ENCODE results near the gene KRTAP5-3. TPM values are rescaled to one million over a fixed set of nuclear protein-coding genes. Genes with fewer than 3 reads are reported as not detected.

The KRTAP5-3 gene
- total and polyA plus RNA-seq, 2 donors (not counting 1 experiment from before 2014, with no cell fraction given): not detected

DNA sequence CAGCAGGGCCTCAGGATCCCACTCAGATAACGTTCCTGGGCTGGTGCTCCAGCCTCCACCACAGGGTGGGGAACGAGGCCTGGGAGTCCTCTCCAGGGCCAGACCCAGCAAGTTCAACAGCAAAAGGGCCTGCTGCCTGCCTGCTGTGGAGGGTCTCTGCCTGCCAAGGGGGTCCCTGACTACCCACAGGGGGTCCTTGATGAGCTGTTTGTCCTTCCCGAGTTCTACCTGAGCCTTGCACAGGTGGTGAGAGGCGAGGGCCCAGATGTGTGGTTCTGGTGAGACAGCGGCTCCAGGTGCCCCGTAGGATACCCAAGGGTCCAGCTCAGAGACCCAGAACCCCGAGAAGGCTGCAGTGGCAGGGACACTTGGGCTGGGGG, 40.6 kb downstream of the KRTAP5-3 start:
- ChIA-PET POLR2A (no interaction called here), CTCF (interaction anchor here (1.1 to 4.5 kb wide), 2 partner anchors 7 to 12 kb away, joined by 3 to 28 read pairs; no protein-coding TSS in a partner anchor)
- H3K27ac Mint-ChIP-seq: no peak overlapping the region

DNA sequence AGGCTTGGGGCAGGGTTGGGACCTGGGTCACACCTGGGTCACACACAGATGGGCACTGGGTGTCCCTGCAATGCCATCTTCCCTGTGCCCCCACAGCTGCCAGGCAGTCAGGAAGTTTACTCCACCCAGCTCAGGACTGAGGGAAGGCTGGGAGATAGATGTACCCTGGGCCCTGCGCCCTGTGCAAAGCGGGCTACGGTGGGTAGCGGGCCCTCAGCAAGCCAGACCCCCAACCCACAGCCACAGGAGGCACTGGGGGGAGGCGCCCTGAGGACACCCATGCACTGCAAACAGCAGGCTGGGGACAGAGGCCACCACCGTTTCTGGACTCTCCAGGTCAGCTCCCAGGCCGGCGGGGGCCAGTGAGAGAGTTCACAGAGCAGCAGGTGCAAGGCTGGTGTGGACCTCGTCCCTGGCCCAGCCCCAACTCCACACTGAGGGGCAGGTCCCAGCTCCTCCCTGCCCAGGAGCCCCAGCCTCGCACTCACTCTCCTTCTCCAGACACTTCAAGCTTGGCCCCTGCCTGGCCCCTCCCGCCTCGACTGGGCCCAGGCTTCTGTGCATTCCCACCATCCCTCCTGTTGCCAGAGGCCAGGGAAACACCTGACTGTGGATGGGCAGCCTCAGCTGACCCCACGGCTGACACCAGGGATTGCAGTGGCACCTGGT, 41.1 kb downstream of the KRTAP5-3 start:
- H3K9me3 Mint-ChIP-seq (ENCODE audit: insufficient read depth): no peaks in the 10 kb centered on the region
- Histone ChIP-seq H3K9ac (ENCODE audit: low read length) (no peak overlapping the region), H3K9me3 (ENCODE audit: control extremely low read depth in 1 of 3, control insufficient read depth in 2 of 3, insufficient read depth in 1 of 3, low read length in 2 of 3) (peaks cover 0 to 11% (median 0%) of the 10 kb centered on the region in 3 donors), H3K4me3 (ENCODE audit: control extremely low read depth in 1 of 5, extremely low read depth in 1 of 5, insufficient read depth in 1 of 5, low read depth in 2 of 5, low read length in 4 of 5) (no peak overlapping the region), H4K20me1 (ENCODE audit: control insufficient read depth, insufficient read depth, low read length, poor library complexity, severe bottlenecking) (no peaks in the 10 kb centered on the region), H3K27me3 (replicated peaks in 1 of 4; ENCODE audit: control extremely low read depth in 1 of 4, control insufficient read depth in 3 of 4, insufficient read depth in 4 of 4, low read length in 3 of 4) (peaks cover 0 to 40% (median 7%) of the 10 kb centered on the region in 4 experiments), H3K79me2 (ENCODE audit: control insufficient read depth, insufficient read depth, low read length) (no peaks in the 10 kb centered on the region), H2AFZ (ENCODE audit: insufficient read depth, low read depth, low read length, poor library complexity, severe bottlenecking) (no peak overlapping the region), H3K4me2 (replicated peaks; ENCODE audit: low read depth, low read length, poor library complexity, severe bottlenecking) (no peak overlapping the region), H3K36me3 (replicated peaks in 1 of 2; ENCODE audit: control extremely low read depth in 1 of 2, control insufficient read depth in 1 of 2, extremely low read depth in 1 of 2, insufficient read depth in 2 of 2, low read length in 1 of 2) (no peaks in the 10 kb centered on the region), H3K4me1 (ENCODE audit: control insufficient read depth in 2 of 2, insufficient read depth in 2 of 2, low read length in 2 of 2) (peaks cover 12 to 13% of the 10 kb centered on the region in 2 donors), H3K27ac (ENCODE audit: low read length in 2 of 2) (no peak overlapping the region)
- no peak for TF ChIP-seq EZH2 (IDR thresholded peaks at IDR 0.05; ENCODE audit: borderline replicate concordance, insufficient read depth, low read depth, low read length, poor library complexity, severe bottlenecking)
- TF ChIP-seq, protein P1, sequence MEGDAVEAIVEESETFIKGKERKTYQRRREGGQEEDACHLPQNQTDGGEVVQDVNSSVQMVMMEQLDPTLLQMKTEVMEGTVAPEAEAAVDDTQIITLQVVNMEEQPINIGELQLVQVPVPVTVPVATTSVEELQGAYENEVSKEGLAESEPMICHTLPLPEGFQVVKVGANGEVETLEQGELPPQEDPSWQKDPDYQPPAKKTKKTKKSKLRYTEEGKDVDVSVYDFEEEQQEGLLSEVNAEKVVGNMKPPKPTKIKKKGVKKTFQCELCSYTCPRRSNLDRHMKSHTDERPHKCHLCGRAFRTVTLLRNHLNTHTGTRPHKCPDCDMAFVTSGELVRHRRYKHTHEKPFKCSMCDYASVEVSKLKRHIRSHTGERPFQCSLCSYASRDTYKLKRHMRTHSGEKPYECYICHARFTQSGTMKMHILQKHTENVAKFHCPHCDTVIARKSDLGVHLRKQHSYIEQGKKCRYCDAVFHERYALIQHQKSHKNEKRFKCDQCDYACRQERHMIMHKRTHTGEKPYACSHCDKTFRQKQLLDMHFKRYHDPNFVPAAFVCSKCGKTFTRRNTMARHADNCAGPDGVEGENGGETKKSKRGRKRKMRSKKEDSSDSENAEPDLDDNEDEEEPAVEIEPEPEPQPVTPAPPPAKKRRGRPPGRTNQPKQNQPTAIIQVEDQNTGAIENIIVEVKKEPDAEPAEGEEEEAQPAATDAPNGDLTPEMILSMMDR (IDR thresholded peaks at IDR 0.05): no peak
- no peak overlapping the region for H3K27ac Mint-ChIP-seq
- DNase-seq (peak; percentile 29), ATAC-seq (ENCODE audit: low read depth) (no peak)
- H3K4me1 Mint-ChIP-seq: peaks cover 9% of the 10 kb centered on the region
- no peak overlapping the region for H3K4me3 Mint-ChIP-seq
- 81% methylated on average over 13 of the region's 13 CpGs for WGBS (ENCODE audit: insufficient coverage)
- ChIA-PET POLR2A (no interaction called here), CTCF (interaction anchor here (1.1 to 4.5 kb wide), 2 partner anchors 8 to 11 kb away, joined by 3 to 28 read pairs; no protein-coding TSS in a partner anchor)
- intact Hi-C loops (cut with micrococcal nuclease): no loop called here
- peaks cover 9% of the 10 kb centered on the region for H3K27me3 Mint-ChIP-seq

More for the DNA sequence above, 40.6 kb downstream of the KRTAP5-3 start:
- H3K4me1 ChIP-seq (ENCODE audit: control insufficient read depth in 2 of 2, insufficient read depth in 2 of 2, low read length in 2 of 2): peaks cover 12 to 13% of the 10 kb centered on the region in 2 donors
- H3K4me3 Mint-ChIP-seq: no peak overlapping the region
- no peak overlapping the region for H2AFZ ChIP-seq (ENCODE audit: insufficient read depth, low read depth, low read length, poor library complexity, severe bottlenecking)
- no peaks in the 10 kb centered on the region for H3K9me3 Mint-ChIP-seq (ENCODE audit: insufficient read depth)
- no peak overlapping the region for H3K4me3 ChIP-seq (ENCODE audit: control extremely low read depth in 1 of 5, extremely low read depth in 1 of 5, insufficient read depth in 1 of 5, low read depth in 2 of 5, low read length in 4 of 5)
- 80% methylated on average over 6 of the region's 7 CpGs for WGBS (ENCODE audit: insufficient coverage)
- intact Hi-C loops (cut with micrococcal nuclease): no loop called here
- peaks cover 5% of the 10 kb centered on the region for H3K27me3 Mint-ChIP-seq
- no peak for ATAC-seq (ENCODE audit: low read depth)
- no peak overlapping the region for H3K4me2 ChIP-seq (replicated peaks; ENCODE audit: low read depth, low read length, poor library complexity, severe bottlenecking)
- H3K27me3 ChIP-seq (replicated peaks in 1 of 4; ENCODE audit: control extremely low read depth in 1 of 4, control insufficient read depth in 3 of 4, insufficient read depth in 4 of 4, low read length in 3 of 4): peaks cover 0 to 40% (median 7%) of the 10 kb centered on the region in 4 experiments
- no peak for DNase-seq
- TF ChIP-seq, protein P1 (IDR thresholded peaks at IDR 0.05): no peak
- no peak for TF ChIP-seq EZH2 (IDR thresholded peaks at IDR 0.05; ENCODE audit: borderline replicate concordance, insufficient read depth, low read depth, low read length, poor library complexity, severe bottlenecking)
- H3K4me1 Mint-ChIP-seq: peaks cover 9% of the 10 kb centered on the region
- H4K20me1 ChIP-seq (ENCODE audit: control insufficient read depth, insufficient read depth, low read length, poor library complexity, severe bottlenecking): no peaks in the 10 kb centered on the region
- peaks cover 0 to 11% (median 0%) of the 10 kb centered on the region in 3 donors for H3K9me3 ChIP-seq (ENCODE audit: control extremely low read depth in 1 of 3, control insufficient read depth in 2 of 3, insufficient read depth in 1 of 3, low read length in 2 of 3)
- no peak overlapping the region for H3K27ac ChIP-seq (ENCODE audit: low read length in 2 of 2)
- no peak overlapping the region for H3K9ac ChIP-seq (ENCODE audit: low read length)
- no peaks in the 10 kb centered on the region for H3K36me3 ChIP-seq (replicated peaks in 1 of 2; ENCODE audit: control extremely low read depth in 1 of 2, control insufficient read depth in 1 of 2, extremely low read depth in 1 of 2, insufficient read depth in 2 of 2, low read length in 1 of 2)
- H3K79me2 ChIP-seq (ENCODE audit: control insufficient read depth, insufficient read depth, low read length): no peaks in the 10 kb centered on the region
